A673 (cell line): ENCODE measurements around the gene MYL6B. TPM values are rescaled to one million over a fixed set of nuclear protein-coding genes. Genes with fewer than 3 reads are reported as not detected.

Source experiments
- BruUV-seq: library from RNA; stranded (reverse); fragments of 400-500 nt; replicated peaks from 2 replicates; lab custom pipeline; 2021; lab: Mats Ljungman, UMichigan
- CTCF ChIA-PET: fragments of 300-600 bp; sonication (Branson Sonifier 250); formaldehyde crosslinking; loops from one replicate; lab custom pipeline; 2022; ENCODE audit warnings: antibody characterized with exemption; lab: Charles Lee
- POLR2A ChIA-PET: fragments of 300-600 bp; sonication (Branson Sonifier 250); formaldehyde crosslinking; loops from one replicate; lab custom pipeline; 2022; ENCODE audit warnings: antibody characterized with exemption; ENCODE audit not compliant: low non-redundant PET; lab: Charles Lee
- DNase-seq: peaks from one replicate; pipeline ENCODE4 v3.0.0-alpha.2; 2015; ENCODE audit warnings: low spot score
- H3K27ac ChIP-seq: fragments of 200-600 bp; sonication (generic); 2 replicates; pipeline ENCODE4 v1.5.1; 2016; ENCODE audit warnings: mixed run types, low read depth, mild to moderate bottlenecking, mixed read lengths, antibody characterized with exemption, low read length; ENCODE audit not compliant: poor library complexity, severe bottlenecking
- H3K27me3 ChIP-seq: fragments of 200-600 bp; sonication (generic); replicated peaks from 2 replicates; pipeline ENCODE4 v1.6.1; 2017; ENCODE audit warnings: mixed run types, low read depth, mild to moderate bottlenecking, mixed read lengths, antibody characterized with exemption, low read length; ENCODE audit not compliant: insufficient read depth, poor library complexity
- H3K36me3 ChIP-seq: fragments of 200-600 bp; sonication (generic); 2 replicates; pipeline ENCODE4 v1.6.1; 2016; ENCODE audit warnings: mixed run types, mild to moderate bottlenecking, mixed read lengths, antibody characterized with exemption, low read length; ENCODE audit not compliant: insufficient read depth, poor library complexity, severe bottlenecking
- H3K4me1 ChIP-seq: fragments of 200-600 bp; sonication (generic); 2 replicates; pipeline ENCODE4 v1.6.1; 2017; ENCODE audit warnings: mixed run types, mild to moderate bottlenecking, mixed read lengths, antibody characterized with exemption, low read length; ENCODE audit not compliant: insufficient read depth, poor library complexity, severe bottlenecking
- H3K4me3 ChIP-seq: fragments of 200-600 bp; sonication (generic); 2 replicates; pipeline ENCODE4 v1.5.1; 2016; ENCODE audit warnings: low read depth, mixed run types, mild to moderate bottlenecking, mixed read lengths, low read length; ENCODE audit not compliant: poor library complexity, severe bottlenecking
- H3K9me3 ChIP-seq: fragments of 200-600 bp; sonication (generic); 2 replicates; pipeline ENCODE4 v1.6.1; 2016; ENCODE audit warnings: mixed run types, low read depth, mild to moderate bottlenecking, mixed read lengths, antibody characterized with exemption, low read length; ENCODE audit not compliant: poor library complexity, severe bottlenecking
- EZH2 ChIP-seq: fragments of 200-600 bp; sonication (generic); IDR thresholded peaks from 2 replicates; pipeline ENCODE4 v1.6.1; 2017; ENCODE audit warnings: borderline replicate concordance, low read depth, mild to moderate bottlenecking, mixed read lengths, antibody characterized with exemption, low read length; ENCODE audit not compliant: poor library complexity, severe bottlenecking
- intact Hi-C: fragments of 100-400 bp; cut with micrococcal nuclease; formaldehyde crosslinking; loops from one replicate; pipeline ENCODE4 v1.10.0; 2022; ENCODE audit not compliant: unreplicated experiment
- total RNA-seq: library from RNA; stranded (reverse); gene quantifications from 2 replicates; pipeline ENCODE4 v1.2.3, GENCODE V29; 2021
- TF ChIP-seq, protein P1 (sequence below): fragments of 300-800, 200-600 bp; sonication (generic); conservative IDR thresholded peaks from 2 replicates; pipeline ENCODE4 v1.5.1; 2017; ENCODE audit warnings: low read depth, mild to moderate bottlenecking, antibody characterized with exemption, low read length, moderate library complexity, mixed read lengths

MYL6B gene
- total RNA-seq, 1 experiment from 2014 or later, result 180 TPM

DNA sequence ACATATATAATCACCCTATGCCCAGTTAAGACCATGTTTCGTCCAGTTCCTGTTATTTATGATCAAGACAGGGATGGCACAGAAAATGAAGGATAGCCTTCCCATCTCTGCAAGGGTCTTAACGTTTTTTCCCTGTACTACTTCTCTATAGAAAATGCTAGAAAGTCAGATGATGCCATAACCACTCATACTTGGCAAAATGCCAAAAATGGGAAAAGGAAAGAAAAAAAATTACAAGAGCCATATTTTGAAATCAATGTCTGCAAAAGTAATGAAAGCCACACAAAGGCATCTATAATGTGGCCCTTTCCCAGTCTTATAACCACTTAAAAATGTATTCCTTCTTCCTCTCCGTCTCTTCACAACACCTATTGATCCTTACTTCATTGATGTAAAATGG, 1.8 kb upstream of the MYL6B start:
- CTCF ChIA-PET, result no interaction called here
- no peak overlapping the region for H3K27ac ChIP-seq
- H3K4me1 ChIP-seq, result peaks cover 20% of the 10 kb centered on the region
- DNase-seq, result no peak
- no peaks in the 10 kb centered on the region for H3K9me3 ChIP-seq
- intact Hi-C loops, result no loop called here
- no peaks in the 10 kb centered on the region for H3K27me3 ChIP-seq
- H3K4me3 ChIP-seq, result no peak overlapping the region
- H3K36me3 ChIP-seq, result no peaks in the 10 kb centered on the region
- TF ChIP-seq, protein P1, sequence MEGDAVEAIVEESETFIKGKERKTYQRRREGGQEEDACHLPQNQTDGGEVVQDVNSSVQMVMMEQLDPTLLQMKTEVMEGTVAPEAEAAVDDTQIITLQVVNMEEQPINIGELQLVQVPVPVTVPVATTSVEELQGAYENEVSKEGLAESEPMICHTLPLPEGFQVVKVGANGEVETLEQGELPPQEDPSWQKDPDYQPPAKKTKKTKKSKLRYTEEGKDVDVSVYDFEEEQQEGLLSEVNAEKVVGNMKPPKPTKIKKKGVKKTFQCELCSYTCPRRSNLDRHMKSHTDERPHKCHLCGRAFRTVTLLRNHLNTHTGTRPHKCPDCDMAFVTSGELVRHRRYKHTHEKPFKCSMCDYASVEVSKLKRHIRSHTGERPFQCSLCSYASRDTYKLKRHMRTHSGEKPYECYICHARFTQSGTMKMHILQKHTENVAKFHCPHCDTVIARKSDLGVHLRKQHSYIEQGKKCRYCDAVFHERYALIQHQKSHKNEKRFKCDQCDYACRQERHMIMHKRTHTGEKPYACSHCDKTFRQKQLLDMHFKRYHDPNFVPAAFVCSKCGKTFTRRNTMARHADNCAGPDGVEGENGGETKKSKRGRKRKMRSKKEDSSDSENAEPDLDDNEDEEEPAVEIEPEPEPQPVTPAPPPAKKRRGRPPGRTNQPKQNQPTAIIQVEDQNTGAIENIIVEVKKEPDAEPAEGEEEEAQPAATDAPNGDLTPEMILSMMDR, result no peak
- no peak for TF ChIP-seq EZH2
- no TSS peak for BruUV-seq
- POLR2A ChIA-PET, result no interaction called here

DNA sequence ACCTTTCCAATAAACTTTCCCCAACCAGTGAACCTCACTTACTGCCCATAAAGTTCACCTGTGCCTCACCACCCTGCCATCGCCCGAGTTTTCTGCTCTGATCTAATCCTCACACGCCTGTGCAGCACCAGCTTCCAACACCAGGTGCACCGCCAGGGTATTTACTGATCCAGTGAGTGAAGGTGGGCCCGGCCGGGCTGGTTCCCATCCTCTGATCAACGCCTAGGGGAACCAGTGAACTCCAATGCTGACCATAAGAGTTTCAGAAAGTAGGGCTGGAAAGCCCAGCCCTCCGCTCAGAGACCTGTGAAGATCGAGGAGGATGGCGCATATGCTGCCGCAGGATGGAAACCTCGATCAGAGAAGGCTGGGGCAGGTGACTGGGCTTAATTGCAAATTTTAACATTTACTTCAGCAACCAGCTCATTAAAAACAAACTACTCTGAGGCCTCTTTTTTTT, 685 bp upstream of the MYL6B start:
- no peak for TF ChIP-seq EZH2
- TF ChIP-seq, protein P1, result no peak; the same call in 1 of the 2 replicates
- no peaks in the 10 kb centered on the region for H3K36me3 ChIP-seq
- no peaks in the 10 kb centered on the region for H3K9me3 ChIP-seq
- peaks cover 20% of the 10 kb centered on the region for H3K4me1 ChIP-seq
- DNase-seq, result peak; percentile 47
- ChIA-PET POLR2A (interaction anchor here (0.6 kb wide), 2 partner anchors 11 to 24 kb away, joined by 3 to 6 read pairs; no protein-coding TSS in a partner anchor), CTCF (no interaction called here)
- no peaks in the 10 kb centered on the region for H3K27me3 ChIP-seq
- BruUV-seq, result TSS peak; percentile 79
- peak overlapping the region; percentile 79 for H3K27ac ChIP-seq
- intact Hi-C loops, result no loop called here
- H3K4me3 ChIP-seq, result peak overlapping the region; percentile 56

DNA sequence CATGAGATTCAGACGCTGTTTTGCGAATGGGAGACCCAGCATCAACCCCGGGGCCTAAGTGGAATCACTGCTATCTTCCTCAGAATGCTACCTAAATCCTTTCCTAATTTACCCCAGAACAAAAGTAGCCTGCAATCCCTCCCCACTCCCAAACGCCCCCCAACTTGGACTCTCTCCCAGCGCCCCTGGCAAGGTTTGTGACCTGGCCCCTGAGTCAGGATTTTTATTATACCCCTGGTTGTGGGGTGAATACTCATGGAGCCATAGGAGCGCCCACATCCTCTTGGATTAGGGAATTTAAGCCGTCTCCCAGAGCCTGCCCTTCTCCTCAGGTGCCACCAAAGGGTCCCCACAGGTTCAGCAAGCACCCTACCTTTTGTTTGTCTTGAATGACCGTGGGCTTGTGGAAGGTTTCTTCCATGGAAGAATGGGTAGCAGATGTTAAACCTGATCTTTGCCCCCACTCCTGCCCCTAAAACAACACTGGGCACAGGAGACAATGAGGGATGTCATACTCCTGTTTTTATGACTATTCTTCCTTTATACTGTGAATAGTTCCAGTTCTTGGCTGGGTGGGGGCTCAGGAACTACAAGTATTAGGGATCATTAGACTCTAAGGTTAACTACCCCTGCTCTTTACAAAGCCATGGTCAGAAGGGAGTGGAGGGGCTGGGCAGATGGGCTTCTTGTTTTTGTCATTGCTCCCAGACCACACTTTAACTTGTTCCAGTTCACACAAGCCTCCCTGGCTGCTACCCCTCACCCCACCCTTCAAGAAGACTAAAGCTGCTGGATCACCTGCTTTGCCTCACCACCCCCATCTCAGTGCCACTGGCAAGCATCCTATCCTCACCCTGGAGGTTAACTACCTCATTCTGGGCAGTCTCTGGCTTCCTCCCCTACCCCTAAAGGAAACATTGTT, 630 bp downstream of the MYL6B start:
- no peaks in the 10 kb centered on the region for H3K9me3 ChIP-seq
- BruUV-seq, result TSS peak; percentile 85
- CTCF ChIA-PET, result no interaction called here
- DNase-seq, result no peak
- POLR2A ChIA-PET, result no interaction called here
- H3K27ac ChIP-seq, result peak overlapping the region; percentile 79
- H3K27me3 ChIP-seq, result no peaks in the 10 kb centered on the region
- peaks cover 20% of the 10 kb centered on the region for H3K4me1 ChIP-seq
- peak overlapping the region; percentile 56 for H3K4me3 ChIP-seq
- no peaks in the 10 kb centered on the region for H3K36me3 ChIP-seq
- TF ChIP-seq, protein P1, result no peak
- TF ChIP-seq EZH2, result no peak
- intact Hi-C loops, result no loop called here
